ENCODE measurements around the gene LTBP1.

DNA sequence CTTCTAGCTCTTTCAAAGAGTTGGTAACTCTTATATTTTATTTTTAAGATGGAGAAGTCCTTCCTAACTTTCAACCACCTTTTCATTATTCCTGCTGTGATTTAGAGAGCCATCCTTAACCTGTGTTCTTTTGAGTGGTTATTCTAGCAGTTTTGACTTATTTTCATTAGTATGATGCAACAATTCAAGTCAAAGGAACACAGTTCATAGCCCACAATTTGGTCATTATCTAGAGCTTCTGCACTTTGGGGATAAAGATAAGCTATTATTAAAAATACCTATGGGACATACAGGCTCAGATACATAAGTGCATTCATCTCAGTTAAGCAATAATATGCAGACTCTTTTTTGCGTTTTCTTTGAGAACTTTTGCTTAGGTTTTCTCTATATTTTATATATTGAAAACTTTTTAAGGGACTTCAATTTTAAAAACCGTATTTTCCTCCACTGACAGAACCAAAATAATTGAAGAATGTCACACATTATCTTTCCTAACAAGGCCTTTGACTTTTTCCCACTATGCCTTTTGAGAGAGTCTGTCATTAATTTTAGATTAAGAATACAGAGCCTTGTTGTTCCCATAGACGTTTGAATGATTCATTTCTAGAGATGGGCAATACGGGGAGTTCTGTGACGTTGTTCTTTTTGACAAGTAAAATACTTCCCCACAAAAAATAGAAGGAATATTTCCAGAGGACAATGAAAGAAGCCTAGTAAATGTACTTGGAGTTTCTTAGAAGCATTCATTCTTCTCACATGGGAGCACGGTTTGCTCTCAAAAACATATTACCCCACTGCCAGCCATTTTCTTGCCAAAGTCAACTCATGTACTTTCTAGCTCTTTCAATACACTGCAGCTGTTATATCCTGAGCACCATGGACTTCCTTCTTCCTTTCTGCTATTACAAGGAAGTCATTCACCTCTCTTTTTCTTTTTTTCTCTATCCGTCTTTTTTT is 486.8 kb downstream of the LTBP1 start:
- TF ChIP-seq, protein P1, sequence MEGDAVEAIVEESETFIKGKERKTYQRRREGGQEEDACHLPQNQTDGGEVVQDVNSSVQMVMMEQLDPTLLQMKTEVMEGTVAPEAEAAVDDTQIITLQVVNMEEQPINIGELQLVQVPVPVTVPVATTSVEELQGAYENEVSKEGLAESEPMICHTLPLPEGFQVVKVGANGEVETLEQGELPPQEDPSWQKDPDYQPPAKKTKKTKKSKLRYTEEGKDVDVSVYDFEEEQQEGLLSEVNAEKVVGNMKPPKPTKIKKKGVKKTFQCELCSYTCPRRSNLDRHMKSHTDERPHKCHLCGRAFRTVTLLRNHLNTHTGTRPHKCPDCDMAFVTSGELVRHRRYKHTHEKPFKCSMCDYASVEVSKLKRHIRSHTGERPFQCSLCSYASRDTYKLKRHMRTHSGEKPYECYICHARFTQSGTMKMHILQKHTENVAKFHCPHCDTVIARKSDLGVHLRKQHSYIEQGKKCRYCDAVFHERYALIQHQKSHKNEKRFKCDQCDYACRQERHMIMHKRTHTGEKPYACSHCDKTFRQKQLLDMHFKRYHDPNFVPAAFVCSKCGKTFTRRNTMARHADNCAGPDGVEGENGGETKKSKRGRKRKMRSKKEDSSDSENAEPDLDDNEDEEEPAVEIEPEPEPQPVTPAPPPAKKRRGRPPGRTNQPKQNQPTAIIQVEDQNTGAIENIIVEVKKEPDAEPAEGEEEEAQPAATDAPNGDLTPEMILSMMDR (IDR thresholded peaks at IDR 0.05; ENCODE audit: insufficient read depth, low read length) = no peak
- TF ChIP-seq, protein P2, sequence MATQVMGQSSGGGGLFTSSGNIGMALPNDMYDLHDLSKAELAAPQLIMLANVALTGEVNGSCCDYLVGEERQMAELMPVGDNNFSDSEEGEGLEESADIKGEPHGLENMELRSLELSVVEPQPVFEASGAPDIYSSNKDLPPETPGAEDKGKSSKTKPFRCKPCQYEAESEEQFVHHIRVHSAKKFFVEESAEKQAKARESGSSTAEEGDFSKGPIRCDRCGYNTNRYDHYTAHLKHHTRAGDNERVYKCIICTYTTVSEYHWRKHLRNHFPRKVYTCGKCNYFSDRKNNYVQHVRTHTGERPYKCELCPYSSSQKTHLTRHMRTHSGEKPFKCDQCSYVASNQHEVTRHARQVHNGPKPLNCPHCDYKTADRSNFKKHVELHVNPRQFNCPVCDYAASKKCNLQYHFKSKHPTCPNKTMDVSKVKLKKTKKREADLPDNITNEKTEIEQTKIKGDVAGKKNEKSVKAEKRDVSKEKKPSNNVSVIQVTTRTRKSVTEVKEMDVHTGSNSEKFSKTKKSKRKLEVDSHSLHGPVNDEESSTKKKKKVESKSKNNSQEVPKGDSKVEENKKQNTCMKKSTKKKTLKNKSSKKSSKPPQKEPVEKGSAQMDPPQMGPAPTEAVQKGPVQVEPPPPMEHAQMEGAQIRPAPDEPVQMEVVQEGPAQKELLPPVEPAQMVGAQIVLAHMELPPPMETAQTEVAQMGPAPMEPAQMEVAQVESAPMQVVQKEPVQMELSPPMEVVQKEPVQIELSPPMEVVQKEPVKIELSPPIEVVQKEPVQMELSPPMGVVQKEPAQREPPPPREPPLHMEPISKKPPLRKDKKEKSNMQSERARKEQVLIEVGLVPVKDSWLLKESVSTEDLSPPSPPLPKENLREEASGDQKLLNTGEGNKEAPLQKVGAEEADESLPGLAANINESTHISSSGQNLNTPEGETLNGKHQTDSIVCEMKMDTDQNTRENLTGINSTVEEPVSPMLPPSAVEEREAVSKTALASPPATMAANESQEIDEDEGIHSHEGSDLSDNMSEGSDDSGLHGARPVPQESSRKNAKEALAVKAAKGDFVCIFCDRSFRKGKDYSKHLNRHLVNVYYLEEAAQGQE (IDR thresholded peaks at IDR 0.05; ENCODE audit: insufficient replicate concordance, low read depth) = no peak
- TF ChIP-seq POLR2AphosphoS5 (IDR thresholded peaks at IDR 0.05; ENCODE audit: low read depth) (no peak), SPI1 (IDR thresholded peaks at IDR 0.05; ENCODE audit: borderline replicate concordance, low read depth) (no peak), GABPA (IDR thresholded peaks at IDR 0.05; ENCODE audit: low read depth) (no peak)

All from HL-60 (cell line).